Upper lobe of left lung (tissue), 4 donors: Measurements from ENCODE around the gene NEURL3.

Experiments
- POLR2AphosphoS5 ChIP-seq, 2 donors: sonication (generic); formaldehyde crosslinking; IDR thresholded peaks; one replicate each; pipeline ENCODE4 v1.5.1; 2017; ENCODE audit warnings: antibody characterized with exemption in 2 of 2
- TF ChIP-seq, protein P1 (sequence below), 6 experiments: fragments of 450-650 bp in 4 of 6; fragments of 200-600 bp in 2 of 6; sonication (generic) in 2 of 6; IDR thresholded peaks; one replicate each; pipeline ENCODE4 v1.5.1; 2016 to 2019; ENCODE audit warnings: antibody characterized with exemption in 6 of 6

DNA sequence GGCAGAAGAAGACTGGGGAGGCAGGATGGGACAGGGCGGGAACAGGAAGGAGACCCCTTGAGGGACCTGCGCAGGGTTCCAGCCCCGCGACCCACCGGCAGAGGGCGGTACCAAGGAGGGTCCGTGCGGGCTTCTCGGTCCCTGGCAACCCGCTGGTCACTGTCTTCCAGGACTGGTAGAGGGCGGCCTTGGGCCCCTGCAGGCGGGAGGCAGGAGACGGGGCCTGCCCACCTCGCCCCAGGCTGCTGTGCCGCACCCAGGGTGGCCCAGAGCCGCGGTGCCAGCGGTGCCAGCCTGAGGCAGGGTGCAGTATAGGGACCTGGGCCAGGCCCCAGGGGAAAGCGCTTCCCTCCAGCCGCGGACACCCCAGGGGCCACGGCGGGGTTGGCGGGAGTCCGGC, 34.5 kb downstream of the NEURL3 start:
- TF ChIP-seq, protein P1, sequence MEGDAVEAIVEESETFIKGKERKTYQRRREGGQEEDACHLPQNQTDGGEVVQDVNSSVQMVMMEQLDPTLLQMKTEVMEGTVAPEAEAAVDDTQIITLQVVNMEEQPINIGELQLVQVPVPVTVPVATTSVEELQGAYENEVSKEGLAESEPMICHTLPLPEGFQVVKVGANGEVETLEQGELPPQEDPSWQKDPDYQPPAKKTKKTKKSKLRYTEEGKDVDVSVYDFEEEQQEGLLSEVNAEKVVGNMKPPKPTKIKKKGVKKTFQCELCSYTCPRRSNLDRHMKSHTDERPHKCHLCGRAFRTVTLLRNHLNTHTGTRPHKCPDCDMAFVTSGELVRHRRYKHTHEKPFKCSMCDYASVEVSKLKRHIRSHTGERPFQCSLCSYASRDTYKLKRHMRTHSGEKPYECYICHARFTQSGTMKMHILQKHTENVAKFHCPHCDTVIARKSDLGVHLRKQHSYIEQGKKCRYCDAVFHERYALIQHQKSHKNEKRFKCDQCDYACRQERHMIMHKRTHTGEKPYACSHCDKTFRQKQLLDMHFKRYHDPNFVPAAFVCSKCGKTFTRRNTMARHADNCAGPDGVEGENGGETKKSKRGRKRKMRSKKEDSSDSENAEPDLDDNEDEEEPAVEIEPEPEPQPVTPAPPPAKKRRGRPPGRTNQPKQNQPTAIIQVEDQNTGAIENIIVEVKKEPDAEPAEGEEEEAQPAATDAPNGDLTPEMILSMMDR (IDR thresholded peaks at IDR 0.05): peak; percentile 60 to 77 (median 68)
- no peak for TF ChIP-seq POLR2AphosphoS5 (IDR thresholded peaks at IDR 0.05)
